Cerebellar cortex (tissue), 1 donor: ENCODE results near the gene TMEM92.
"Not testable (repeated sequence)": the region's sequence is repeated elsewhere in the genome, so short reads cannot be mapped to it uniquely, and the experiment has no call there.

Experiments
- DNase-seq: peaks from one replicate; pipeline ENCODE4 v3.0.0-alpha.2; 2015; ENCODE audit warnings: low spot score

TMEM92 gene

GRCh38 chr17:50262001-50262794 is 12.1 kb upstream of the TMEM92 start:
- DNase-seq, result no peak

GRCh38 chr17:50263331-50264262 is 10.7 kb upstream of the TMEM92 start:
- DNase-seq, result no peak

DNA sequence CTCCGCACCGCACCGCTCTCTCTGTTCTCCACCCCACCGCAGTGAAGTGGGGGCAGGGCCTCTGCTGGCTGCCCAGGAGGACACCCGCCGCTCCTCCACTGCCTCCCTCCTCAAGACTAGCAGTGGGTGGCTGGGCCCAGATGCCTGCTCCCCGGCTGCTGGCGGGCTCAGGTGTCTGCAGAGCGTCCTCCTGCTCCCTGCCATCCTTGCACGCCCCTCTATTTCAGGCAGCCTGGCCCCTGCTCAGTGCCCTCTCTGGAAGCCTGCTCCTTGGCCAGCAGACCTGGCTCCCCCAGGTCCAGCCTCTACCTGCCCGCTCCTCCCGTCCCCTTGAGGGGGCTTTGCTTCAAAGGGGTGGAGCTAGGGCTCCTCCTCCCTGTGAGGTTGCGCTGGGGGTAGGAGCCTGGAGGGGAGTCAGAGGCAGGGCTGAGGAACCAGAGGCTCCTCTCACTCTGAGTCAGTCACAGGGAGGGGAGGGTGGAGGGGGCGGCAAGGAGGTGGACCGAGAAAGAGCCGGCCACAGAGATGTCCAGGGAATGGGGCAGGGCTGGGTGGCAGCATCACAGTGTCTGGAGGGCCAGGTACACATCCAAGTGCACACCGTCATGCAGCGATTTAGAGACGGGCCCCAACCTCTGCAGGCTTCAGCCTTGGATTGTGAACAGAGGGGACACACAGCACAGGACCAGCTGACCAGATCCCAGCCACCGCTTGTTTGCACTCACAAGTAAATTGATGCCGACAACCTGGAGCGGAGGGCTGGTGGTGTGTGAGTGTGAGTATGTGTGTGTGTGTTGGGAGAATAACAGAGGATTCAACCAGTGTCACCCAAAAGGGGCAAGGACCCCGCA is 9.8 kb upstream of the TMEM92 start:
- DNase-seq, result no peak

DNA sequence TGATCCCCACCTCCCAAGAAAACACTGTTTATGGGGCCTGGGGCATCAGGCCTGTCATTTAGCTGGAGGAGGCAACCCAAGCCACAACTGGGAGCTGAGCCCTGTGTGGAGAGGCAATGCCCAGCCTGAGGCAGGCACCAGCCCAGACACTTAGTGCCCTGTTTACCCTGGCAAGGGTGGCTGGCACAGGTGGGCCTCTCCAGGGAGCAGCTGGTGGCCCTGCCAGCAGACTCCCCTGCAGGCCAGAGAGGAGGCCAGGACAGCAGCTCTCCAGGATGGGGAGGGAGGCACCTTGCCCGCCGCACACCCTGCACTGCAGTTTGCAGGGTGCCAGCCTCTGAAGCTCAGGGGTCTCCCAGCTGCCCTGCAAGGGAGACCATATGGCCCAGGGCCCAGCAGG is 9.1 kb upstream of the TMEM92 start:
- DNase-seq, result no peak

DNA sequence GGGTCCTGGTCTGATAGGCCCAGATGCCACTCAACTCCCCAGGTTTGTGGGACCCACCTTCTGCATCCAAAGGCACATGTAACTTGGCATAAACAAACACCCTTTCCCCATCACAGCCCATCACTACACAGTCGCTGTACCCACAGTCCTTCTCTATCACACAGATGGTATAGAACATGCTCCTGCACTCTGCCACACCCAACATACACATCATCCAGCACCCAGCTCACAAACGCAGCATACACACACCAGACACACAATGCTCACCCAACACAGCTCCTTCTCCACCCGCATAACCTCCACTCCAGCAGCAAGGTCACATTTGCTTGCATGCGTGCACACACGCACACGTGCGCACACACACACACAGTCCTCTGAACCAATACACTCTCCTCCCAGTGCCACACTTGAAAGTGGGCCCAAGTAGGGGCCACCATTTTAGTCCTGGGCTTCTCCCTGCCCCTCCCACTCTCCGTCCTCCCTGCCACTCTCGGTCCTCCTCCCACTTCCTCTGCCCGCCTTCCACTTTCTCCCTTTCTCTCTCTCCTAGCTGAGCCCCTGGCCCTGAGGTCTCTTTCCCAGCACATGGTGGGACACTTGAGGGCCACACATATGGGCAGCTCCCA is 8.5 kb upstream of the TMEM92 start:
- DNase-seq, result no peak

DNA sequence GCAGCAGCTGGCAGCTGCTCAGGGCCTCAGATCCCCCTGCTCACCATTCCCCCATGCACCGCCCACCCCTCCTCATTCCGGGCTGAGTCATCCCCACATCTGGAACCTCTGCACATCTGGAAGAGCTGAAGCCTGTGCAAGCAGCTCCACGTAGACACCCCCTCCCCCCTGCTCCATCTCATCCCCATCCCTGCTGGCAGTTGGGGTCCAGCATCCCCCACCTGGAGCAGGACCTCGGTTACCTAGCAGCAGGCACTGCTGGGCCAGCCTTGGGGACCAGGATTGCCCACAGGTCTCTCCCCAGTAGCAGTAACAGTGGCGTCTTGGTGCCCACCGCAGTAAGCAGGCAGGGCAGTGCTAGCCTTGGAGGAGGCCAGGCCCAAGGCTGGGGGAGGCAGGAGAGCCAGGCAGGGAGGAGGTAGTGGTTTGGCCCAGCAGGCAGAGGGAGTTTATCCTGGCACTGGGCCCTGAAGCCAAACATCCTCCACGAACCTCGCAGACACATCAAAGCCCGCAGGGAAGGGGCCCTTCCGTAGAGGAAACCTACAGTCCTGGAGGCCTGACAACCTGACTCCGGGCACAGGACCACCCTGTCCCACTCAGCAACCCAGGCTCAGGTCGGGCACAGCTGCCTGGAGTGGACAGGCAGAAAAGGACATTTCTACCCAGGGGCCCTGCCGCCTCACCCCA is 7.7 kb upstream of the TMEM92 start:
- no peak for DNase-seq

DNA sequence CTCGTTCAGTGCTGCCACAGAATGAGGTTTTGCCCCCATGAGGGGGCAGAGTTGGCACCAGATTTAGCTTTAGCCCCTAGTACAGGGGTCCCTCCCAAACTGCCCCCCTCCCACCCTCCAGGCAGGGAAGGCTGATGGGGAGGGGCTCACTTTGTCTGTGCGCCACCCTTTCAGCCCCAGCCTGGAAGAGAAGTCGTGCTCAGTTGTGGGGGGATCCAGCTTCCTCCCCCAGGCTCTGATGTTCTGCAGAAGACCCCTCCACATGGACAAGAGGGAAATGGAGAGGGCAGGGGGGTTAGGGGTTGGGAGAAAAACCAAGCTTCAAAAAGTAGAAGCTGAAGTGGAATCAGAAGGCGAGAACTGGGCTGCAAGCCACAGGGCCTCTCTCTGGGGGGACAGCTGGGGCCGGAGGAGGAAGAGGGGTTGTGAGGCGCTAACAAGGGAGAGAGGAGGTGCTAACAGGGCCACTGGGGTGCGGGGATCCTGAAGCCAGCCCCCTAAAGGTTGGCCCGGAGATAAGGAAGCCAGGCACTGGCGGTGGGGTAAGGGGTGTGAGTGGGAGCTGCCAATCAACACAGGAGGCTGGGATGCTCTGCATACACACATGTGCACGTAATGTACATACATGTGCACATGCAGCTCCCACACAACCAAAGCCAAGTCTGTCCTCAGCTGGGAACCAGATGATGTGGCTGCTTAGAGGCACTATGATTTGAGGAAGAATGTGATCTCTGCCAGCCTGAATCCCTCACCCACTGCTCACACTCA is 7.0 kb upstream of the TMEM92 start:
- DNase-seq, result no peak

DNA sequence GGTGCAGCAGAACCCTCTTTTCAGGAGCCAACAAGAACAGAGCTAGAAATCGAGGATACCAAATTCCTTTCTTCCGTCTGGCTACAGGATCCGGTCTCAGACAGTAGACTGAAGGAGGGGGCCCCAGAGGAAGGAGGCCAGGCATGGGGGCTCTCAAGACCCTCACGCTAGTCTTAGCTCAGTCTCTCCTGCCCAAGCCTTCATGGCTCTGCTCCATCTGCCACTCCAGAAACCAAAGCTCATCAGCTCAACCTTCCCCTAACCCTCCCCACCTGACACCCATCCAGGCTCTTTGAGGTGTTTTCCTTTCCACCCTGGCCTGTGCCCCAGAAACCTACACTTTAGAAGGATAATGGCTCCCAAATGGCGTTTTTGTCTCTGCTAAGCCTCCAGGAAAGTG is 6.2 kb upstream of the TMEM92 start:
- no peak for DNase-seq

- DNase-seq, result no peak
Measured at GRCh38 chr17:50268743-50269275, 5.5 kb upstream of the TMEM92 start.

DNA sequence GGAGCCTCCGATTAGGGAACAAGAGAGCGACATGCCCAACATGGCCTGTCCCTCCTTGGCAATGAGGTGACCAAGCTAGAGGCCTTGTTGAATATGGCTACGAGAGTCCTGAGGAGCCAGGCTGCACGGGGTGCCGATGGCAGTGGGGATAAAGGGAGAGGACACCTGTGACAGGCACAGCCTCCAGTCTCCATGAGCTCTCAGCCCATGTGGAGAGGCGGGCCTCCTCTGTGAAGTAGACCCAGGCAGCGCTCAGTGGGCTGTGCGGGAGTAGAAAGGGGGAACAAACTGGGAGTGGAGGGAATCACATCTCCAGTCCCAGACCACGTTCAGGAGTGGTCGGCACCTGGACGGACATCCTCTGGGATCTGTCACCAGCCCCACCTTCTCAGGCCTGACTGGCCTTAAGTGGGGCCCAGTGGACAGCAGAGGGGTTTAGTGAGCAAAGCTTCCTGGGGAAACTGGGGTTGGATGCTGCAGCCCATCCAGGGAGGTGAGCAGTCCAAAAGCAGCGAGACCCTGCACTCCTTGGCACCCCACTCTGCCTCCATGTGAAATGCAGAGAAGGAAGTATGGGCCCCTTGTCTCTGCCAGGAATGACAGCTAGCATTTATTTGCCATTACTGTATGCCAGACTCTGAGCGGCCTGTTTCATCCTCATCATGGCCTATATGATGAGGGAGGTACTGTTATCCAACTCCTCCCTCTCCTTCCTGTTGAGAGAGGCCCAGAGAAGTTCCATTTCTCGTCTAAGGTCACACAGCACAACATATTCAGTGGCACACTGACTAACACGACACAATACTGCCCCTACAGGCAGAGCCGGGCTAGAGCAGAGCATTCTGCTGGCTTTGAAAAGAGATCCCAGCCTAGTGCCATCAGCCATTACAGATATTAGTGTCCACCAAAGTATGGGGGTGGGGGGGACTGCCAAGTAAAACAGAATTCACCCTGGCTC is 4.5 kb upstream of the TMEM92 start:
- DNase-seq, result peak; percentile 62

DNA sequence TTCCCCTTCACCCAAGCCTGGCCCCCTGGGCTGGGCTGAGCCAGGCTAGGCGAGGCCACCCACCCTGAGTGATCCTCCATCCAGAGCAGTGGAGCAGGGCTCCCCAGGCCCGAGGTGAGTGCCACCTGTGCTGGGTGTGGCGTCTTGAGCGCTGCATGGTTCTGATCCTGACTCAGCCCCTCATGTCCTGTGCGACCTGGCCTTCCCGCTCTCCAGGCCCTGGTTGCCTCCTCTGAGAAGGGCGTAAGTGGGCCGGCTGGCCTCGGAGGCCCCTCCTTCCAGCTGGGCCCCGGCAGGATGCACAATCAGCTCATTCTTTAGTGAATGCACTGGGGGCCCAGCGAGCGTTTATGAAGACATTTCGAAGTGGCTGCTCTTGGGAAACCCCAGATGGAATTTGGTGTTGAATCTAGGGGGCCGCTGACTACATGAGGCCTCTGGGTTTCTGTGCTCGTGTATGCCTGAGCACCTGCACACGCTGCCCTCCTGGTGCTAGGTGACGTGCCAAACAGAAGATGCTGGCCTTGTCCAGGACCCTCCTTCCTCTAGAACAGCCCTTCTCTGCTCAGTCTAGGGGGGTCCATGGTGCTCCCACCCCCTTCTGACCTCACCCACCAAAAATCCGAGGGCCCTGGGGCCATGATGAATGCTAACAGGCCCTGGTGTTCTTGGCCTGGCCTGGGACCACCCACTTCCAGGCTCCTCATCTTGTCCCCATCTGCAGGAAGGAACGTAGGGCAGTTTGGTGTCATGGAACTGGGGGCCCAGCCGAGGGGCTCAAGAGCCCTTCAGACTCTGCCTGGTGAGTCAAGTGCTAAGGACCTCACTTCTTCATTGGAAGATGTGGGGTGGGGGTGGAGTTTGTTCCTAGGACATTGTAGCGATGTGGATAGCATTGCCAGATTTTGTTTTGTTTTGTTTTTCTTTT is 3.6 kb upstream of the TMEM92 start:
- no peak for DNase-seq

GRCh38 chr17:50271363-50271750 is 2.9 kb upstream of the TMEM92 start:
- DNase-seq, result not testable (repeated sequence)

GRCh38 chr17:50272246-50272645 is 2.0 kb upstream of the TMEM92 start:
- no peak for DNase-seq

GRCh38 chr17:50272711-50273653 is 1.3 kb upstream of the TMEM92 start:
- peak; percentile 30 for DNase-seq

DNA sequence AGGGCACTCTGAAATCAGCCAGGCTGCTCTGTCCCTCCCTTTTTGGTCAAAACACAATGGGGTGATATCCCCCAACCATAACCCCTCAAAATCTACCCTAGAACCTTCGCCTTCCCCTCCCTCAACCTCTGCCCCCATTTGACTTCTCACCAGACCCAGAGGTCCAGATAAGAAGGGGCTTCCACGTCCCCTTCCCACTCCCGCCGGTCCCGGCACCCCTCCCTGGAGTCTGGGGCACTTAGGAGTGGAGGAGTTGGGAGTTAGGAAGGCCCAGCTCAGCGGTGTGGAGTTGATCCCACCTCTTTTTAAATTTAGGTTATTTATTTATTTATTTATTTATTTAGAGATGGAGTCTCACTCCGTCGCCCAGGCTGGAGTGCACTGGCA is 619 bp upstream of the TMEM92 start:
- DNase-seq, result no peak

DNA sequence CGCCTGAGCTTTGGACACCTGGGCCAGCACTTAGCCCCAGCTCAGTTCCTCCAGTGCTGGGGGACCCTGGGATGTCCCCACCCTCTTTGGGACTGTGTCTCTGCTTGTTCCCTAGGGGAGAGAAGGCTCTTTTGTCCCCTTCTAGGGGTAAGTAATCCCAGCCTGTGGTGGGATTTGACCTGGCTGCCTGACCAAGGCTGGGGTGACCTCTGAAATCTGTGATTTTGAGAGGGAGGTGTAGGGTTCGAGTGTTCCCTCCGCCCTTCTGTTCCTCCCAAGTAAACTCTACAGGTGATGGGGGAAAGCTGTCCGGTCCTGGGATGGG is 593 bp downstream of the TMEM92 start:
- no peak for DNase-seq

DNA sequence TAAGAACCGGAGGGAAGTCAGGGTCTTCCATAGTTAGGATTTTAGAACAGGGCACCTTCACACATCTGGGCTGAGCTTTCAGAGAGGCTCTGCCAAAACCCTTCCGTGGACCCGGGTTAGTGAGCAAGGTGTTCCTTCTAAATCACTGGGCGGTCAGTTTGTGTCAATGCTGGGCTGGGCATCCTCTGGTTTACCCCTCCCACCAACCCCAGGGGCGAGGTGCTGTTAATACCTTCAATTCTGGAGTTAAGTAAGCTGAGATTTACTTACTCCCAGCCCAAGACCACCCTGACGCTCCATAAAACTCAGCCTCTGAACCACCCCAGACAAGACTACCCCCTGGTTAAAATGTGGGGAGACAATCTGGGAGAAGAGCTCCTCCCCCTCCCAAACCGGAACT is 1.0 kb downstream of the TMEM92 start:
- DNase-seq, result no peak
